IMR-90 (cell line): Measurements from ENCODE around the gene OR2C3. TPM values are rescaled to one million over a fixed set of nuclear protein-coding genes. Genes with fewer than 3 reads are reported as not detected.
"Not testable (repeated sequence)": the region's sequence is repeated elsewhere in the genome, so short reads cannot be mapped to it uniquely, and the experiment has no call there.

ENCODE experiments used
- ATAC-seq: fragments of 200-7000 bp; cut with Tn5 transposase; 2 replicates; pipeline ENCODE4 v1.9.1; 2020; ENCODE audit warnings: low read depth, mild to moderate bottlenecking, moderate library complexity
- BruUV-seq: library from RNA; stranded (reverse); fragments of 400-500 nt; replicated peaks from 2 replicates; lab custom pipeline; 2021; lab: Mats Ljungman, UMichigan
- CTCF ChIA-PET: fragments of 300-600 bp; formaldehyde crosslinking; extraction: SDS; loops from one replicate; lab custom pipeline; 2021; ENCODE audit warnings: antibody characterized with exemption; lab: Yijun Ruan, JAX
- POLR2A ChIA-PET: fragments of 300-600 bp; sonication (Branson Sonifier 250); formaldehyde crosslinking; loops from one replicate; lab custom pipeline; 2022; ENCODE audit warnings: antibody characterized with exemption; ENCODE audit not compliant: unreplicated experiment; lab: Charles Lee
- DNase-seq: peaks from one replicate; pipeline ENCODE4 v3.0.0; 2013
- H2AFZ ChIP-seq: replicated peaks from 2 replicates; pipeline ENCODE3; 2013; ENCODE audit warnings: low read length, mild to moderate bottlenecking; ENCODE audit not compliant: poor library complexity
- H2AK5ac ChIP-seq: 2 replicates; pipeline ENCODE4 v1.6.1; 2013; ENCODE audit warnings: low read depth, low read length, inconsistent platforms
- H2AK9ac ChIP-seq: replicated peaks from 2 replicates; pipeline ENCODE3; 2013; ENCODE audit warnings: mild to moderate bottlenecking, low read depth, low read length, moderate library complexity; ENCODE audit not compliant: poor library complexity
- H2BK120ac ChIP-seq: 2 replicates; pipeline ENCODE4 v1.6.1; 2013; ENCODE audit warnings: low read depth, low read length, inconsistent platforms
- H2BK15ac ChIP-seq: 3 replicates; pipeline ENCODE4 v1.6.1; 2013; ENCODE audit warnings: low read depth, low read length, inconsistent platforms
- H2BK20ac ChIP-seq: 2 replicates; pipeline ENCODE4 v1.6.1; 2013; ENCODE audit warnings: low read depth, mild to moderate bottlenecking, inconsistent platforms, low read length, moderate library complexity
- H2BK5ac ChIP-seq: 2 replicates; pipeline ENCODE4 v1.6.1; 2013; ENCODE audit warnings: mild to moderate bottlenecking, low read depth, low read length, inconsistent platforms; ENCODE audit not compliant: poor library complexity, severe bottlenecking
- H3K14ac ChIP-seq: replicated peaks from 2 replicates; pipeline ENCODE4 v1.6.1; 2013; ENCODE audit warnings: low read depth, low read length, inconsistent platforms
- H3K18ac ChIP-seq: 2 replicates; pipeline ENCODE4 v1.6.1; 2013; ENCODE audit warnings: low read depth, low read length, control low read depth
- H3K23ac ChIP-seq: 2 replicates; pipeline ENCODE4 v1.6.1; 2013; ENCODE audit warnings: low read depth, low read length, inconsistent platforms
- H3K27ac ChIP-seq: 2 replicates; pipeline ENCODE4 v1.5.1; 2013; ENCODE audit warnings: mild to moderate bottlenecking, control low read depth, low read length; ENCODE audit not compliant: insufficient read depth
- H3K27me3 ChIP-seq: 2 replicates; pipeline ENCODE4 v1.6.1; 2013; ENCODE audit warnings: low read length; ENCODE audit not compliant: control insufficient read depth, insufficient read depth
- H3K36me3 ChIP-seq: 2 replicates; pipeline ENCODE4 v1.6.1; 2013; ENCODE audit warnings: low read length, mixed read lengths; ENCODE audit not compliant: control insufficient read depth, insufficient read depth
- H3K4ac ChIP-seq: 2 replicates; pipeline ENCODE4 v1.6.1; 2013; ENCODE audit warnings: low read depth, low read length, inconsistent platforms
- H3K4me1 ChIP-seq: 2 replicates; pipeline ENCODE4 v1.6.1; 2013; ENCODE audit warnings: low read length, mixed read lengths; ENCODE audit not compliant: control insufficient read depth, insufficient read depth
- H3K4me2 ChIP-seq: 2 replicates; pipeline ENCODE4 v1.6.1; 2013; ENCODE audit warnings: low read depth, mild to moderate bottlenecking, control low read depth, low read length, moderate library complexity
- H3K4me3 ChIP-seq: 2 replicates; pipeline ENCODE4 v1.5.1; 2013; ENCODE audit warnings: low read depth, mild to moderate bottlenecking, control low read depth, low read length, moderate library complexity; ENCODE audit not compliant: insufficient read depth
- H3K56ac ChIP-seq: 2 replicates; pipeline ENCODE4 v1.6.1; 2013; ENCODE audit warnings: low read length, inconsistent platforms; ENCODE audit not compliant: insufficient read depth; ENCODE audit errors: extremely low read depth
- H3K79me1 ChIP-seq, 2 experiments: 2 replicates each; pipeline ENCODE4 v1.6.1; 2013; ENCODE audit warnings: low read length in 2 of 2, inconsistent platforms in 1 of 2, low read depth in 1 of 2
- H3K9ac ChIP-seq: 2 replicates; pipeline ENCODE4 v1.6.1; 2013; ENCODE audit warnings: low read depth, low read length, control low read depth
- H3K9me1 ChIP-seq: 2 replicates; pipeline ENCODE4 v1.6.1; 2013; ENCODE audit warnings: low read length, inconsistent platforms; ENCODE audit not compliant: insufficient read depth
- H3K9me3 ChIP-seq: 2 replicates; pipeline ENCODE4 v1.6.1; 2013; ENCODE audit warnings: low read length; ENCODE audit not compliant: control insufficient read depth, insufficient read depth
- H4K20me1 ChIP-seq: 2 replicates; pipeline ENCODE4 v1.6.1; 2013; ENCODE audit warnings: low read length, inconsistent platforms; ENCODE audit not compliant: insufficient read depth
- H4K5ac ChIP-seq: 2 replicates; pipeline ENCODE4 v1.6.1; 2013; ENCODE audit warnings: mild to moderate bottlenecking, low read depth, low read length, control low read depth
- H4K8ac ChIP-seq, 2 experiments: 2 replicates each; pipeline ENCODE4 v1.6.1; 2013; ENCODE audit warnings: low read depth in 2 of 2, low read length in 2 of 2, control low read depth in 1 of 2, inconsistent platforms in 1 of 2
- H4K91ac ChIP-seq: 2 replicates; pipeline ENCODE4 v1.6.1; 2013; ENCODE audit warnings: low read depth, low read length, inconsistent platforms; ENCODE audit not compliant: insufficient read depth
- WGBS, 2 experiments: methylation state at CpG; one replicate each; pipeline versions ENCODE4 v1.1.5 to v1.1.7; 2013; ENCODE audit warnings: missing lambda C conversion rate in 2 of 2; ENCODE audit not compliant: insufficient read length in 1 of 2; ENCODE audit errors: extremely low coverage in 2 of 2; 5-methylcytosine and 5-hydroxymethylcytosine counted together
- dilution Hi-C: fragments of 300-500 bp; cut with HindIII; formaldehyde crosslinking; loops from one replicate; pipeline ENCODE4 v1.14.3; 2018; ENCODE audit warnings: low sequenced_read_pairs; ENCODE audit not compliant: unreplicated experiment
- in situ Hi-C: fragments of 300-500 bp; cut with MboI; formaldehyde crosslinking; loops from 3 replicates; pipeline ENCODE4 v1.14.3; 2019; ENCODE audit warnings: low sequenced_read_pairs, inconsistent platforms, mixed read lengths
- intact Hi-C: fragments of 100-400 bp; cut with micrococcal nuclease; formaldehyde crosslinking; loops from 2 replicates; pipeline ENCODE4 v1.10.0; 2022
- polyA plus RNA-seq, 3 experiments: library from polyadenylated mRNA; depleted of rRNA; stranded (reverse); fragments of >200 nt; gene quantifications; 2 replicates each; pipeline ENCODE4 v1.2.3, GENCODE V29; 2012; ENCODE audit warnings: low replicate concordance in 1 of 3
- total RNA-seq: library from RNA; depleted of rRNA; stranded (reverse); fragments of >200 nt; gene quantifications from 2 replicates; pipeline ENCODE4 v1.2.3, GENCODE V29; 2012

The OR2C3 gene
- total and polyA plus RNA-seq, 2 of the 4 experiments (the other 2 are of a cell fraction): not detected

GRCh38 chr1:247521886-247522285, 14.4 kb downstream of the OR2C3 start:
- intact Hi-C loops, H3K27me3 ChIP-seq: not testable (repeated sequence)

More at GRCh38 chr1:247521886-247522285, 14.4 kb downstream of the OR2C3 start:
- H2BK15ac ChIP-seq, H3K14ac ChIP-seq, DNase-seq, H3K18ac ChIP-seq, ATAC-seq, H2AK9ac ChIP-seq, H3K4me2 ChIP-seq, H4K8ac ChIP-seq, H3K4me3 ChIP-seq, H3K27ac ChIP-seq, dilution Hi-C loops, H3K4ac ChIP-seq, BruUV-seq, H2AK5ac ChIP-seq, H4K20me1 ChIP-seq, H3K56ac ChIP-seq, H4K5ac ChIP-seq, H4K91ac ChIP-seq, H3K9me1 ChIP-seq, H3K79me1 ChIP-seq, H2AFZ ChIP-seq, CTCF ChIA-PET, H2BK5ac ChIP-seq, H3K36me3 ChIP-seq, H3K4me1 ChIP-seq, POLR2A ChIA-PET, H3K9ac ChIP-seq, H3K23ac ChIP-seq, H2BK120ac ChIP-seq, H2BK20ac ChIP-seq, in situ Hi-C loops: not testable (repeated sequence)
- H3K9me3 ChIP-seq: peaks cover 18% of the 10 kb centered on the region; the same call in 1 of the 2 replicates
- 83% methylated on average over 7 of the region's 30 CpGs; no CpG with 5 or more reads in 1 of the 2 experiments for WGBS, 2 experiments
